H1 (cell line): ENCODE data around the gene PTGES3L. TPM values are rescaled to one million over a fixed set of nuclear protein-coding genes. Genes with fewer than 3 reads are reported as not detected.

Experiments used
- CTCF ChIA-PET: fragments of 300-600 bp; sonication (Branson Sonifier 250); formaldehyde crosslinking; loops from one replicate; lab custom pipeline; 2021; ENCODE audit not compliant: partially characterized antibody; lab: Charles Lee
- POLR2A ChIA-PET: fragments of 300-600 bp; sonication (Branson Sonifier 250); formaldehyde crosslinking; loops from one replicate; lab custom pipeline; 2021; ENCODE audit warnings: inconsistent platforms; ENCODE audit not compliant: partially characterized antibody; lab: Charles Lee
- DNase-seq, 2 experiments: peaks; one replicate each; pipeline versions ENCODE4 v3.0.0 to v3.0.0-alpha.2; 2010 to 2022; ENCODE audit warnings: low spot score in 2 of 2, low read depth in 1 of 2, mixed read lengths in 1 of 2
- FAIRE-seq: peaks from 2 replicates; lab custom pipeline; 2011; peaks lifted over from hg19 to GRCh38; lab: Jason Lieb, UNC
- H2AFZ ChIP-seq: 2 replicates; pipeline ENCODE4 v1.8.1; 2012; ENCODE audit warnings: low read length, inconsistent platforms
- H2AK5ac ChIP-seq: 2 replicates; pipeline ENCODE4 v1.6.1; 2013; ENCODE audit warnings: low read depth, low read length
- H2BK120ac ChIP-seq: replicated peaks from 2 replicates; pipeline ENCODE3; 2013; ENCODE audit warnings: low read depth, low read length, inconsistent platforms
- H2BK12ac ChIP-seq: 2 replicates; pipeline ENCODE4 v1.6.1; 2013; ENCODE audit warnings: low read depth, low read length
- H2BK15ac ChIP-seq: 2 replicates; pipeline ENCODE4 v1.6.1; 2013; ENCODE audit warnings: low read length
- H2BK20ac ChIP-seq: 2 replicates; pipeline ENCODE4 v1.6.1; 2013; ENCODE audit warnings: low read length
- H2BK5ac ChIP-seq: 2 replicates; pipeline ENCODE4 v1.6.1; 2013; ENCODE audit warnings: low read depth, low read length
- H3K14ac ChIP-seq: 2 replicates; pipeline ENCODE4 v1.6.1; 2013; ENCODE audit warnings: inconsistent platforms; ENCODE audit not compliant: insufficient read length
- H3K18ac ChIP-seq: 2 replicates; pipeline ENCODE4 v1.6.1; 2013; ENCODE audit warnings: low read length; ENCODE audit errors: extremely low read depth
- H3K23ac ChIP-seq: 2 replicates; pipeline ENCODE4 v1.6.1; 2013; ENCODE audit warnings: inconsistent platforms; ENCODE audit not compliant: insufficient read length
- H3K23me2 ChIP-seq: 2 replicates; pipeline ENCODE4 v1.6.1; 2013; ENCODE audit warnings: low read depth, low read length
- H3K27ac ChIP-seq: 2 replicates; pipeline ENCODE4 v1.6.1; 2011; ENCODE audit warnings: low read depth, low read length, inconsistent platforms
- H3K27me3 ChIP-seq, 4 experiments: replicated peaks in 1 of 4; 1 replicate in 1 of 4; 2 replicates in 3 of 4; pipeline versions ENCODE4 v1.6.1 to v1.8.1; 2011 to 2013; ENCODE audit warnings: low read length in 3 of 4, mild to moderate bottlenecking in 3 of 4, inconsistent platforms in 2 of 4, mixed read lengths in 2 of 4, moderate library complexity in 1 of 4; ENCODE audit not compliant: control insufficient read depth in 3 of 4, insufficient read depth in 3 of 4; ENCODE audit errors: extremely low read depth in 1 of 4
- H3K36me3 ChIP-seq, 4 experiments: 2 replicates each; pipeline versions ENCODE4 v1.6.1 to v1.8.1; 2011 to 2013; ENCODE audit warnings: mild to moderate bottlenecking in 4 of 4, low read length in 3 of 4, moderate library complexity in 2 of 4, control low read depth in 1 of 4, inconsistent platforms in 1 of 4; ENCODE audit not compliant: insufficient read depth in 4 of 4, control insufficient read depth in 2 of 4
- H3K4ac ChIP-seq: replicated peaks from 2 replicates; pipeline ENCODE3; 2013; ENCODE audit warnings: low read length, low read depth, mixed read lengths, inconsistent platforms; ENCODE audit not compliant: insufficient read length
- H3K4me1 ChIP-seq, 4 experiments: replicated peaks in 1 of 4; 1 replicate in 1 of 4; 2 replicates in 3 of 4; pipeline versions ENCODE4 v1.6.1 to v1.8.1; 2011 to 2013; ENCODE audit warnings: low read length in 3 of 4, inconsistent platforms in 2 of 4, mixed read lengths in 1 of 4; ENCODE audit not compliant: insufficient read depth in 4 of 4, control insufficient read depth in 3 of 4
- H3K4me2 ChIP-seq, 2 experiments: 2 replicates each; pipeline versions ENCODE4 v1.6.1 to v1.8.1; 2011 to 2013; ENCODE audit warnings: low read depth in 2 of 2, low read length in 2 of 2, control low read depth in 1 of 2, inconsistent platforms in 1 of 2, mild to moderate bottlenecking in 1 of 2; ENCODE audit not compliant: insufficient read depth in 1 of 2
- H3K4me3 ChIP-seq, 4 experiments: fragments of 200-600, 300-600 bp in 1 of 4; sonication (generic), shearing (Covaris generic), sonication (Bioruptor Twin) in 1 of 4; 2 replicates each; pipeline versions ENCODE4 v1.5.1 to v1.8.1; 2011 to 2016; ENCODE audit warnings: low read length in 4 of 4, low read depth in 3 of 4, control low read depth in 2 of 4, inconsistent platforms in 2 of 4, mild to moderate bottlenecking in 2 of 4, mixed read lengths in 1 of 4, moderate library complexity in 1 of 4; ENCODE audit not compliant: insufficient read depth in 2 of 4; ENCODE audit errors: extremely low read depth in 1 of 4
- H3K56ac ChIP-seq: replicated peaks from 2 replicates; pipeline ENCODE3; 2013; ENCODE audit warnings: low read depth, mild to moderate bottlenecking, mixed read lengths, low read length, inconsistent platforms; ENCODE audit not compliant: insufficient read length
- H3K79me1 ChIP-seq: 2 replicates; pipeline ENCODE4 v1.6.1; 2013; ENCODE audit warnings: low read depth, low read length, control low read depth
- H3K79me2 ChIP-seq, 2 experiments: 2 replicates each; pipeline versions ENCODE4 v1.6.1 to v1.8.1; 2012 to 2013; ENCODE audit warnings: low read length in 2 of 2, mild to moderate bottlenecking in 2 of 2, inconsistent platforms in 1 of 2; ENCODE audit not compliant: insufficient read depth in 2 of 2, control insufficient read depth in 1 of 2
- H3K9ac ChIP-seq, 4 experiments: replicated peaks in 1 of 4; 1 replicate in 1 of 4; 2 replicates in 3 of 4; pipeline versions ENCODE4 v1.6.1 to v1.8.1; 2011 to 2013; ENCODE audit warnings: low read depth in 3 of 4, low read length in 3 of 4, control low read depth in 2 of 4, mild to moderate bottlenecking in 2 of 4, moderate library complexity in 2 of 4, inconsistent platforms in 1 of 4; ENCODE audit errors: extremely low read depth in 1 of 4
- H3K9me3 ChIP-seq, 2 experiments: 2 replicates each; pipeline versions ENCODE4 v1.6.1 to v1.8.1; 2012 to 2013; ENCODE audit warnings: mild to moderate bottlenecking in 2 of 2, moderate library complexity in 2 of 2, control low read depth in 1 of 2, inconsistent platforms in 1 of 2, low read depth in 1 of 2, low read length in 1 of 2, mixed read lengths in 1 of 2; ENCODE audit not compliant: insufficient read depth in 2 of 2
- H4K20me1 ChIP-seq, 2 experiments: replicated peaks in 1 of 2; 2 replicates each; pipeline versions ENCODE3 to v1.8.1; 2011 to 2013; ENCODE audit warnings: inconsistent platforms in 2 of 2, low read length in 2 of 2, mild to moderate bottlenecking in 1 of 2; ENCODE audit not compliant: insufficient read depth in 2 of 2, control insufficient read depth in 1 of 2
- H4K5ac ChIP-seq: 2 replicates; pipeline ENCODE4 v1.6.1; 2013; ENCODE audit warnings: low read length, low read depth, mixed read lengths, inconsistent platforms; ENCODE audit not compliant: insufficient read length
- H4K8ac ChIP-seq: 2 replicates; pipeline ENCODE4 v1.8.0; 2013; ENCODE audit warnings: mild to moderate bottlenecking, moderate library complexity, low read length, inconsistent platforms; ENCODE audit not compliant: insufficient read depth; ENCODE audit errors: extremely low read depth
- H4K91ac ChIP-seq: replicated peaks from 2 replicates; pipeline ENCODE3; 2013; ENCODE audit warnings: low read length, mixed read lengths, inconsistent platforms; ENCODE audit not compliant: insufficient read length
- ASH2L ChIP-seq: fragments of 200-600, 300-600 bp; sonication (generic); IDR thresholded peaks from one replicate; pipeline ENCODE4 v1.7.1; 2017; ENCODE audit warnings: low read length
- CEBPB ChIP-seq: IDR thresholded peaks from 2 replicates; pipeline ENCODE4 v1.6.1; 2012; ENCODE audit warnings: low read depth, low read length
- CTCF ChIP-seq, 3 experiments: IDR thresholded peaks; 1 replicate in 2 of 3; 2 replicates in 1 of 3; pipeline versions ENCODE4 v1.5.1 to v1.6.1; 2011; ENCODE audit warnings: low read length in 3 of 3, mild to moderate bottlenecking in 3 of 3, inconsistent platforms in 2 of 3, low read depth in 1 of 3, moderate library complexity in 1 of 3; ENCODE audit not compliant: insufficient read depth in 1 of 3; ENCODE audit errors: control extremely low read depth in 1 of 3
- HDAC6 ChIP-seq: IDR thresholded peaks from one replicate; pipeline ENCODE4 v1.7.1; 2012; ENCODE audit warnings: low read depth, mild to moderate bottlenecking, inconsistent platforms, low read length, moderate library complexity
- KDM4A ChIP-seq: IDR thresholded peaks from one replicate; pipeline ENCODE4 v1.7.1; 2012; ENCODE audit warnings: low read depth, mild to moderate bottlenecking, moderate library complexity, low read length, inconsistent platforms; ENCODE audit not compliant: severe bottlenecking
- KDM5A ChIP-seq: fragments of 200-600 bp; IDR thresholded peaks from 2 replicates; pipeline ENCODE4 v1.7.1; 2012; ENCODE audit warnings: mild to moderate bottlenecking, low read length, inconsistent platforms, mixed read lengths
- RFX5 ChIP-seq: IDR thresholded peaks from 2 replicates; pipeline ENCODE4 v1.6.1; 2011; ENCODE audit warnings: low read depth, low read length, improper control_type of control experiment, borderline replicate concordance
- RNF2 ChIP-seq: fragments of 200-900, 300-1000 bp; sonication (generic); IDR thresholded peaks from 2 replicates; pipeline ENCODE4 v1.7.1; 2016; ENCODE audit warnings: borderline replicate concordance, low read depth, mild to moderate bottlenecking, antibody characterized with exemption, low read length; ENCODE audit not compliant: poor library complexity, severe bottlenecking; ENCODE audit errors: missing control alignments
- SIRT6 ChIP-seq: IDR thresholded peaks from one replicate; pipeline ENCODE4 v1.7.1; 2012; ENCODE audit warnings: low read length, inconsistent platforms
- whole genome bisulfite sequencing, 2 experiments: shearing (Covaris generic) in 1 of 2; methylation state at CpG; one replicate each; pipeline versions ENCODE4 v1.1.6 to v1.1.7; 2013 to 2015; ENCODE audit warnings: low lambda C conversion rate in 2 of 2, mixed read lengths in 2 of 2, inconsistent platforms in 1 of 2, low coverage in 1 of 2, missing lambda C conversion rate in 1 of 2; ENCODE audit not compliant: insufficient replicate concordance in 2 of 2, insufficient coverage in 1 of 2, insufficient read length in 1 of 2; ENCODE audit errors: extremely low coverage in 1 of 2, missing lambda C conversion rate in 1 of 2; 5-methylcytosine and 5-hydroxymethylcytosine counted together
- polyA plus RNA-seq, 7 experiments: library from polyadenylated mRNA; depleted of rRNA in 3 of 7; stranded (reverse) in 5 of 7; unstranded in 2 of 7; fragments of >200 nt in 5 of 7; fragments of 200-250 nt in 2 of 7; gene quantifications; 1 replicate in 5 of 7; 2 replicates in 1 of 7; 4 replicates in 1 of 7; pipeline versions ENCODE4 v1.2.1 to v1.2.3, GENCODE V29; 2011 to 2013; ENCODE audit warnings: missing spikeins in 2 of 7, mixed read lengths in 2 of 7
- total RNA-seq: library from RNA; stranded (reverse); fragmentation: NEBNext Ultra II Directional; extraction: Animal tissue kit (Norgen Biotek cat#: 25700); gene quantifications from 2 replicates; pipeline ENCODE4 v1.2.1, GENCODE V29; 2021

The PTGES3L gene
- total and polyA plus RNA-seq, 2 of the 8 experiments (the other 6 are each of a cell fraction or from before 2014, with no cell fraction given), result 3.0 to 3.6 TPM

- Histone ChIP-seq H2AFZ (peak within 1 kb of the TSS; percentile 61), H3K36me3 (peaks cover 0 to 2% (median 1%) of the 10 kb centered on the region in 4 experiments; a peak in 2 of 8 replicates)
- CTCF ChIA-PET, result interaction anchor here (0.9 to 1.1 kb wide), 3 partner anchors 13 to 136 kb away, joined by 3 to 6 read pairs (median 4); partner anchors contain the start of genes AOC2 and RPL27
- TF ChIP-seq KDM4A (peak; percentile 45), CEBPB (no peak), RFX5 (no peak), RNF2 (no peak), HDAC6 (no peak), CTCF (IDR thresholded peaks at IDR 0.05; ENCODE audit: control extremely low read depth in 1 of 3, insufficient read depth in 1 of 3, low read depth in 1 of 3, low read length in 3 of 3) (no peak), KDM5A (no peak; the same call in 1 of the 2 replicates), ASH2L (peak; percentile 53), SIRT6 (no peak)
Measured at GRCh38 chr17:42980274-42980765, 440 bp upstream of the PTGES3L start, which contains the start of gene RUNDC1. Gene RUNDC1 (plus strand): TSS chr17:42980565. CDS start chr17:42980577, 12 bp downstream.

More at GRCh38 chr17:42980274-42980765, 440 bp upstream of the PTGES3L start, which contains the start of gene RUNDC1:
- no peak within 1 kb of the TSS for H3K4ac ChIP-seq
- peak within 1 kb of the TSS; percentile 48; the same call in 1 of the 2 replicates for H2BK15ac ChIP-seq
- H3K9ac ChIP-seq, result peak within 1 kb of the TSS; percentile 74 to 85 (median 78)
- H3K4me2 ChIP-seq, result peak within 1 kb of the TSS; percentile 93 to 96
- no peaks in the 10 kb centered on the region for H3K27me3 ChIP-seq
- H2BK120ac ChIP-seq, result no peak within 1 kb of the TSS
- peaks cover 0 to 17% of the 10 kb centered on the region in 2 experiments; a peak in 3 of 4 replicates for H3K79me2 ChIP-seq
- H3K18ac ChIP-seq, result peak within 1 kb of the TSS; percentile 48
- H3K14ac ChIP-seq, result no peak within 1 kb of the TSS
- peak within 1 kb of the TSS; percentile 64; the same call in 1 of the 2 replicates for H4K8ac ChIP-seq
- H3K9me3 ChIP-seq, result no peaks in the 10 kb centered on the region
- H4K20me1 ChIP-seq, result peaks cover 0 to 3% of the 10 kb centered on the region in 2 experiments
- 0 out of 2 replicates have a peak within 1 kb of the TSS, but pooled peaks have one; percentile 24 for H2AK5ac ChIP-seq
- H4K91ac ChIP-seq, result peak within 1 kb of the TSS; percentile 22
- peak within 1 kb of the TSS; percentile 41 for H4K5ac ChIP-seq
- peaks cover 3 to 16% (median 4%) of the 10 kb centered on the region in 4 experiments; a peak in 5 of 7 replicates for H3K4me1 ChIP-seq
- POLR2A ChIA-PET, result interaction anchor here (1.0 to 4.6 kb wide), 6 partner anchors 11 to 39 kb away, joined by 3 to 45 read pairs (median 7); partner anchors contain the start of genes AARSD1 and RPL27
- DNase-seq, result peak in 1 of 2 experiments; percentile 97
- H2BK20ac ChIP-seq, result no peak within 1 kb of the TSS
- peak within 1 kb of the TSS; percentile 64; the same call in 1 of the 2 replicates for H2BK12ac ChIP-seq
- peaks cover 6% of the 10 kb centered on the region; the same call in 1 of the 2 replicates for H3K79me1 ChIP-seq
- H3K23ac ChIP-seq, result no peak within 1 kb of the TSS
- WGBS, 2 experiments, result 3% methylated on average over 37 of the region's 39 CpGs; no CpG with 5 or more reads in 1 of the 2 experiments
- H3K27ac ChIP-seq, result peak within 1 kb of the TSS; percentile 57; the same call in 1 of the 2 replicates
- H2BK5ac ChIP-seq, result peak within 1 kb of the TSS; percentile 28; the same call in 1 of the 2 replicates
- H3K4me3 ChIP-seq, result peak within 1 kb of the TSS; percentile 72 to 96 (median 89)
- no peak for FAIRE-seq
- H3K23me2 ChIP-seq, result peaks cover 10% of the 10 kb centered on the region
- peak within 1 kb of the TSS; percentile 49 for H3K56ac ChIP-seq
